ENCODE data around the gene COL5A2.

Gene COL5A2

DNA sequence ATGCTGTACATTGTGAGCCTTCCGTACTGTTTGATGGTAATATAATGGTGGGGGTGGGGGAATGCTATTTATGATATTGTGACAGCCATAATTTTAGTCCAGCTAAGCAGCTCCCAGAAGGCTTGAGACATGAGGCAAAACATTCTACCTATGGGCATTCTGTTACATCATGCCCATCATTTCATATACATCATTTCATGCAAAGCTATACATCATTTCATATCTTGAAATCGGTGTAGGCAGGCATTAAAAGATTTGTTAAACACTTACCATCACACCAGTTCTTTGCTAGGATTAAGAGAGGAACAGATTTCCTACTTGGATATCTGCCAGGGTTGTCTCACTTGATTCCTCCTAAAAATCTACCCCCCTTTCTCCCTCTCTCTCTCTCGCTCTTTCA, 84.5 kb downstream of the COL5A2 start:
- no peak for DNase-seq

DNA sequence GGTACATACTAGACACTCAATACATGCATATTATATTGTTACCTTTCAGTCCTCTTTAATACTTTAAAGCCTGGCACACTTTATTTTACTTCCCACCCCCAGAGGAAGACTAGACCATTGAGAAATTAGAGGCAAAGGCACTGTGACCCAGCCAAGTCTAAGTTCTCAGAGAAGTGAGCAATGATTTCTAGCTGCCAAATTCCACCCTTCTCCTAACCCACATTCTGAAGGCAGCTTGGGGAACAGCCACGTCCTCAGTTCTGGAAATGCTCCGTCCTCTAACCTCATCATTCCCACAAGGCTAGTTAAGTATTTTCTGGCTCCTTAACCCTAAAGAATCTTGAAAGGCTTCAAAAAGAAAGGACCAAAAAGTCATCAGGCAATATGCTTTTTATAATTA, 86.6 kb downstream of the COL5A2 start:
- DNase-seq = no peak

DNA sequence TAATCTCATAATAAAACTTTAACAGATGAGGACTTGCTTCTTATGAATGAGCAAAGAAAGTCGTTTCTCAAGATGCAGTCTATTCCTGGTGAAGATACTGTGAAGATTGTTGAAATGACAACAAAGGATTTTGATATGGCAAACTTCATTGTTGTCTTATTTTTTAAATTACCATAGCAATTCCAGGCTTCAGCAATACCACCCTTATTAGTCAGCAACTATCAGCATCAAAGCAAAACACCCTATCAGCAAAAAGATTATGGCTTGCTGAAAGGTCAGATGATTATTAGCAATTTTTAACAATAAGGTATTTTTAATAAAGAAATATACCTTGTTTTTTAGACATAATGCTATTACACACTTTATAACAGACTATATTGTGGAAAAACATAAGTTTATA, 88.3 kb downstream of the COL5A2 start:
- DNase-seq = no peak

DNA sequence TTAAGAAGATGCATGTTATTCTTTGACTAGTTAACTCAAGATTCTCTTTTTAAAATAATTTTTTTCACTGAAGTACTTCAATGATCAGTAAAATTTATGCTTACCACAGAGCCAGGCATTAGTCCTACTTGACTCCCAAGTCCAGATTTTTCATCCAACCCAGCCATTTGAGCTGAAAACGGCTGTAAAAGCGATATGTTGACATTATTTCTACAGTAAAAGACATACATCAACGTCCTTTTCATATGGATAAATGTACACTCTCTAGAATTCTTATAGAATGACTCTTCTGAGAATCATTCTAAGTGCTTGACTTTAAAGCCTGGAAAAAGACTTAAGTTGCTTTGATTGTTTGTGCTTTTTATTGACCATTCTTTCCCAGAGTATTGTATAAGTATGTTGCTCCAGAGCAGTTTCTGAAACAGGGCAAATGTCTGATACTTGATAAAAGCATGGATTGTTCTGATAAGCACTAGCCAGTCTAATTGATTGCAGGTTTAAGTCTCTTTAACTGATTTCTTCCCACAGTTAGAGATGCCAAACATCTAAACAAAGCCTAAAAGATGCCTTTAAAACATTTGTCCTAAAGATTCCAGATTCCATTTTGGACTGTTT, 90.9 kb downstream of the COL5A2 start:
- DNase-seq = no peak

DNA sequence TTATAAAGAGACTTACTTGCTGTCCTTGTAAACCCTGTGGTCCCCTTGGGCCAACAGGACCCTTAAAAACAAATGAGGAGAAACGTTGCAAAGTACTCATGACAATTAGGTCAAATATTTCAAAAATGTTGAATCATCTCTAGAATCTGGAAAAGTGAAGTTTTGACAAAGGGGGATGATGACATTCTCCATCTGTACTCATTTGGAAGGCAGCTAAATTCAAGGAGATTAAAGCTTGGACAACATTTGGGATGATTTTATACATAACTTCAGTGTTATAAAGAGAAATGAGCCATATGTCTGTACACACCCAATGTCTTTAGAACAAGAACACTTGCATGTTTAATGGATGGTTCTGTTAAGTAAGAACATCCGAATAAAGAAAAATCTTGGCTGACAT, 92.9 kb downstream of the COL5A2 start:
- DNase-seq = no peak

DNA sequence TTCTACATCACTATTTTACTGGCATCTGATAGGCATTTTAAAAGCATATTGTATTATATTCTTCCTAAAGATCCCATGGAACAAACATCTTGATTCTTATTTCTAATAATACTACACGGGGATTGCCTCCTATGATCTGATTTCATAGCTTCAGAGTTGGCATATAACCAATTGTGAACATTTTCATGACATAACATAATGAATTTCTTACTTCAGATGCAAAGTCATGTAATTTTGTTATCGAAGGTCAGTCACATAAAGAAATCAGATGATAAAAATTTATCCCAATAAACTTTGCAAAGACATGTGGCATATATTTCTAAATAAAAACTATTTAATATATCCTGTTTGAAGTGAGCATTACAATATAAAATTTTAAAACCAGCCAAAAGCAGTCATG, 93.3 kb downstream of the COL5A2 start:
- DNase-seq = no peak

DNA sequence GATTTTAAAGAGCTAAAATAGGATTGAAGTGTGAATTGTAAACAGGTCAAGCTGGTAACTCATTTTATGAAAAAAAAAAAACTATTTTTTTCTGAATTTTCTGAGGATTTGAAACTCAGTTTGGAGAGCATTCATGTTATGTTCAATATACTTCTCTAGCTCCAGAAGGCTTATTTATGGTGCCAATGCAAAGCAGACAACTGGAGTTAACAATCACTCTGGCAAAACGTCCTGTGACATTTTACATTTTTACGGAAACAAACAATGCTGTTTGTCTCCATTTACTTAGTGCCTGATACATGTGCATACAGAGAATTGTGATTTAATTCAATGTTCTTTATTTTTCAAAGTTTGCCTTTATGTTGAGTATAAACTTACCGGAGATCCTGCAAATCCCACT, 96.0 kb downstream of the COL5A2 start:
- DNase-seq = no peak

DNA sequence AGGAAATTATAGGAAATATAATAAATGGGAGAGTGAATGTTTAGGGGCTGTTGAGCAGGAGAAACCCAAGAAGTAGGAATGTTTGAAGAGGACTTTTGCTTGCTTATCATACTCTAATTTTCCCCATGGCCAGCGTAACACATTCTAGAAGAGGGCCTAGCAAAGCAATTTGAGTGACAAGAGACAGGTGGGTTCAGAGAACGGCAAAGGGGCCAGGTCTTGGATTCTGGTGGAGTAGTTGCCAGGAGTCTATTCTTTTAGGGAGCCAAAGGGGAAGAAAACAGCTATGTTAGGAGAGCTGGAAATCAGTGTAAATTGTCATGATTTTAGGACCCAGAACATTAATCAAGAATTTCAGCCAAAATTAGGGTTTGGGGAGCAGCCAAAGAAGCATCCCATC, 96.5 kb downstream of the COL5A2 start:
- DNase-seq = no peak

DNA sequence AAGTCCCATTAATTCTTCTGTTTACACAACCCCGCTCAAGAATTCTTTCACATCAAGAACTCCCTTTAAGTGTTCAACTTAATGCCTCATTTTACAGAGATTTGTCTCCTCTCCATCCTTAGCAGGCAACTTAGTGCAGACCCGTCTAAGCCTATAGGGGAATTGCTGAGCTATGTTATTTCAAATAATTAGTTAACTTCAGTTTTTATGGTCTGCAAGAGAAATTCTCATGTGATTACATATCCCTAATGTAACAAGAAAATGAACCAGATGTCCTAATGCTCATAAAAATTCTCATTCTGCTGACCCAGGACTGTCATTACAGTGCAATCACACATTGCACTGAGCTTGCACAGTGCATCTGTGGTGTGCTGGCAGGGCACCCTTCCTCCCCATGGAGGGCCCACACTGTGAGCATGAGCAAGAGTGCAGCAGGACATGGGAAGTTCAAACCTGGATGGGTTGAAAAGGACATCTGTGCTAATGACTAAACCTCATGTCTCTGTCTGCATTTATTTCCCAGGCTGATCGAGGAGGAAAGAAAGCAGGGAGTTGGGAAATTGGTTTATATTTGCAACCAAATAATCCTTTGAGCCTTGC, 97.1 kb downstream of the COL5A2 start:
- no peak for DNase-seq

DNA sequence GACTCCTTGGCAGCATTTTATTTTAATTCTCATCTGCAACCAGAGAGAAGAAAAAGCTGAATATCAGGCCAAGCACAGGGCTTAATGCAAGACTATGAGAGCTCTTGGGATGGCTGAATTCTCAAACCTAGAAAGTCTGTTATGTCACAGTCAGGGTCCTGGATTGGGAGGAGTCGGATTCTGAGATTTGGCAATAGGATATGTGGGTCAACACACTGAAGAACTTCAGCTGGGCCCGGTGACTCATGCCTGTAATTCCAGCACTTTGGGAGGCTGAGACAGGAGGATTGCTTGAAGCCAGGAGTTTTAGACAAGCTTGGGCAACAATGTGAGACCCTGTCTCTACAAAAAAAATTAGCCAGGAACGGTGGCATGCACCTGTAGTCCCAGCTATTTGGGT, 103.0 kb downstream of the COL5A2 start:
- DNase-seq = no peak

DNA sequence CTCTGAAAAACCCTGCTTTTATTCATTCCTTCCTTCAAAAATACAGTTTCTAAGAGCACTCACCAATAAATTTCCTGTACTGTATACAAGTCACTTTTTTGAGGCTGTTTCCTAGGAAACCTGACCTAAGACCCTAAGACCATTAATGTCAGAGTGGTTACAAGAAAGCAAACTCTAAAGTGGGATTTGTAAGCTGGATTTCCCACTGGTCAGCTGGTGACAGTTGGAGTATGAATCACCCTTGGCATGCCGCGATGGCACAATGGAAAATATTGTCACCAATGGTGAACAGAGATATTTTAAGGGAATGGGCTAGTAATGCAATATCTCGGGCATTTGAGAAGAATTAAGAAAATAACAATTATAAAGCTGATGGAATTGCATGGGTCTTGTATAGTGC, 103.4 kb downstream of the COL5A2 start:
- DNase-seq = no peak

DNA sequence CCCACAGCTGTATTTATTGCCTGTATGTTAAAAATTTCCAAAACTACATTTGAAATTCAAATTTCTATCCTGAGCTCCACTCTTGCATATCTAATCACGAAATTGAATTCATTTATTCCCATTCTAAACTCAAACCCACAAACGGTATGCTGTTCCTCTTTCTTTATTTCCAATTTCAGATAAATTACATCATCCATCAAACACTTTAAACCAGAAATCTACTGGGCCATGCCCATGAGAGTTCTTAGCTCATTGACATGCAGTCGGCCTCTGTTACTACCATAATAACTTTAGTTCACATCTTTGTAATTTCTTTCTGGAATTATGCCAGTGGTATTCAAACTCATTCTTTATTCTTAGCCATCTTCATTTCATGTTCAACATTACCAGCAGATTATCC, 105.1 kb downstream of the COL5A2 start:
- DNase-seq = no peak

DNA sequence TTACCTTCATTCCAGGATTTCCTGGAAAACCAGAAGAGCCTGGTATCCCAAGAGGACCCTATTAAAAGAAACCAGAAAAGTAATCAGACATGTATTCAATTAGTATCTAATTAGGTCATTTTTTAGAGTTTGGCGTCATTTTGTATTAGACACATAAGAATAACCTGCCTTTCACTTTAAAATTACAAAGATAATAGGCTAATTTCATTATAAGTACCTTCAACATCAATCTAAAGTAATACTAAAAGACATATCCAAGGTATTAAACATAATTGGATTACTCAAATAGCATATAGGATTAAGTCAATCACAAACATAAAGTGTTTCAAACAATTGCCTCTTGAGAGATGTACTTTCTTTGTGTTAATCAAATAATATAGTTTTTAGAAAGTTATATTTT, 107.5 kb downstream of the COL5A2 start:
- DNase-seq = no peak

DNA sequence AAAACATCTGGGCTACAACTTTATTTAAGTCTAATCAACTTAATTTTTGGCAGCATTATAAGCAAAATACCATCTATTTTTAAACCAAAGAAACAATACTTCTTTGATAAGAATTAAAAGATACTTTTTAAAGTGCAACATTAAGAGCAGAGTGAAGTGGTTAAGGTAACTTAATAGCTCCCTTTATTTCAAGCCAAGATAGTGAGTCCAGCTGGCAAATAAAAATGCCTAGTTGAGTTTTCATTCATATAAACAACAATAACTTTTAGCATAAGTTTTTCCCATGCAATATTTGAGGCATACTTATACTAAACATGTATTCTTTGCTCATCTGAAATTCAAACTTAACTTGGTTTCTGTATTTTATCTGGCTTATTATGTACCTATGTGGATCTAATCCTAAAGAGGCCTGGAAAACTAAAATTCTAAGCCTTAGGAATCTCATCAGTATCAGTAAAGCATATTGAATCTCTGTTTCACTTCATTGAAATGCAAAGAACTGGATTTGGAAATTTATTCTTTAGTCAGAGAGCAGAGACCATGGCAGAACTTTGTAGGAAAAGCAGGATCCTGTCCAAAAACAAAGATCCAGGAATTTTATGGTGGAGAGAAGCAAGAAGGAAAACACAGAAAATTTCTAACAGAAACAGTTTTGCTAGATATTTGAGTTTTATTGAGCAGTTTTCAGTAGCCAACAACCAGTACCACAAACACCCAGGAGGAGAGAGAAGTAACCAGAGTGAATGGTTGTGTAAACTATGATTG, 109.5 kb downstream of the COL5A2 start:
- DNase-seq = no peak

DNA sequence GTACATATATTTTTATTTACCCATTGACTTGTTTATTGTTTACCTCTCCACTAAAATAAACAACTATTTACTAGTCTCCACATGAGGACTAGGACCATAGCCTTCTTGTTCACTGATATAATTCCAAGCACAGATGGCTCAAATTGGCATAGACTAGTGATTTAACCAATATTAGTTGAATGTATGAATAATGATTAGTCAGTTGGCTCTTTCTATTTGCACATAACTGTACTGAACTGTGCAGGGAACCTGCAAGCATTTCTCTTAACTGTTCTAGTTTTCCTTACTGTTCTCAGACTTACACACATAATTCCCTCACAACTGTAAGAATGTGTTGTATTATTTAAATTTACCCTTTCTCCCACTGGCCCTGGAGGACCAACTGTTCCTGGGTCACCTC, 113.5 kb downstream of the COL5A2 start:
- DNase-seq = no peak

DNA sequence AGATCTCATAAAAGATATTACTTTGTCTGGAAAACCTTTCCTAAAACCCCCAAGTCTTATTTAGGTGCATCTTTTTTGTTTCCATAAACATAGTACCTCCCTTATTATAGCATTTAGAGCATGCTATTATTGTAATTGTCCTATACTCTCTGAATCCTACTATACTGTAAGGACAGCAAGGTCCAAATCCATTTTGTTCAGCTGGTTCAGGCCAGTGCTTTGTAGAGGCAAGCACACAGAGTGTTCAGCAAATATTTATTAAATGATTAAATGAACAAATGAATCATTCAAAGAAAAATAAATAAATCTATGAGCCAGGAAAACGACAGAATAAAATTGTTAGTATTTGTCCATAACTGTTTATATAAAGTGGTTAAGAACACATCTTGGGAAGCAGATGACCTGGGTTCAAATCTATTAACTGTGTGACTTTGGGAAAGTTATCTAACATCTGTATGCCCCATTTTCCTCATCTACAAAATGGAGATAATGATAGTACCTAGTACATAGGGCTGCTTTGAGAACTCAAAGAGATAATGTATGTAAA, 119.4 kb downstream of the COL5A2 start:
- no peak for DNase-seq

DNA sequence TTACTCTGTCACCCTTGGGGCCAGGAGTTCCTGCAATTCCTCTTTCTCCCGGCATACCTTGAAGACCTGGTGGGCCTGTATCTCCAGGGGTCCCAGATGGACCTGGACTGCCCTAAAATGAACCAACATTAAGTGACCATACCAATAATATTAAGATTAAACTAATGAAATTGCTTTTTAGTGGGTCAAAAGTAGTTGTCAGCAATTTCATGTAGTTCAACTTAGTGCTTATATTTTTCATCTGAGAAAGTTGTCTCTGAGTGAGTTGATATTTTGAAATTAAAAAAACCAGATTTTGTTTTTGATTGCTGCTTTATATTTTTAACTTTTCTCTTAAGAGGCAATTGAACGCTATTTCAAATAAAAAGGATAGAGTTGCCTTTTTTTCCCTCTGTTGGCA, 122.2 kb downstream of the COL5A2 start:
- no peak for DNase-seq

DNA sequence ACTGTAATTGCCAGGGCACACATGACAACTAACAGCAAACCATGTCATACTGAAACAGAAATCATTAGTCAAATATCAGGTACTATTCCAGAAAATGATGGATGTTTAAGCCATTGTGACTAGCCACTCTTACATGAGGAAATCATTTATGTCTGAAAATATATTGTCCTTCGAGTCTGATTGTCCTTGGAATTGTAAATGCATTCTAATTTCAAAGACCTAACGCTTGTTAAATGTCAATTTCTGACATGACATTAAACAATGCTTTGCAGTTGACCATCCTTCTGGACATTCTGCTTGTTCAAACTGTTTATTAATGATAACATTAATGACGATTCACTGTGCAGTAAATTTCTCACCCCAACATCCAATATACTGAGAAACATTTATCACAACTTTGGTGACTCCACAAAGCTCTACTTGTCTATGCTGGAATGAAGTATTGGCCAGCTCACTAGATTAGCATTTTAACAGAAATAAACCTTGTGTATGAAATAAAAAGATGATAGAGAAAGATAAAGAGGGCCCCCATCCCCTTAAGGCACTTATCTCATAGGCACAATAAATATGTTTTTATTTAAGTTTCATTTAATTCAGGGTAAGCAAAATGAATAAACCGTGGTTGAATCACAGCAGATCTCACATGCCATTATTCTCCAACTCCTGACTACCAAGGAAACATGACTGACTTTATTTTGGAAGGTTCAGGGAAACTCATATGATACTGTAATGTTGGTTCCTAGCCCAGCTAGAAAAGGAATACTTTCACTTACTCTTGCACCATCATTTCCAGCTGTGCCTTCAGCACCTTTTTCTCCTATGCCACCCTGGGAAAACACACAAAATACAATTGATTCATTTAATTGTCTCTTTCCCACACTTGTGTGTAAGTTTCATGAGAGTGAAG, 123.1 kb downstream of the COL5A2 start:
- DNase-seq = no peak

DNA sequence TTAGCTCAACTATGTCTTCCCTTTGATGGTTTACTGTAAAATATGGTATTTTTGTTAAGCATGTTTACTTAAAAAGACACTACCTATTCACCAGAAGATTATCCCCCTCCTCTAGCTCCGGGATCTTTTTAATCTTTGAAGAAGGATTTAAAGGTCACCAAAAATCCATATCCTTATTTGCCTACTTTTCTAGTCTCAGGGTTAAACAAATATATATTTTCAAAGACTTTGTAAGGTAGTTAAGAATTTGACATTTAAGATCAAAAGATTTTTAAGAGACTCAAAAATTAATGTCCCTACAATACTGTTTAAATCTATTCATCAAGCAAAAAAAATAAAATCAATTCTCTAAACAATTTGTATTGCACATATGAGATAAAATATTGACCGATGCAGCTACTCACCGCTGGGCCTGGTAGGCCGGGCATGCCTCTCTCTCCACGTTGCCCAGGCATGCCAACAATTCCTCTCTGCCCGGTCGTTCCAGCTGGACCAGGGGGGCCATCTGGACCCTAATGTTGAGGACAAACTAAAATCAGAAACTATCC, 129.3 kb downstream of the COL5A2 start:
- no peak for DNase-seq

DNA sequence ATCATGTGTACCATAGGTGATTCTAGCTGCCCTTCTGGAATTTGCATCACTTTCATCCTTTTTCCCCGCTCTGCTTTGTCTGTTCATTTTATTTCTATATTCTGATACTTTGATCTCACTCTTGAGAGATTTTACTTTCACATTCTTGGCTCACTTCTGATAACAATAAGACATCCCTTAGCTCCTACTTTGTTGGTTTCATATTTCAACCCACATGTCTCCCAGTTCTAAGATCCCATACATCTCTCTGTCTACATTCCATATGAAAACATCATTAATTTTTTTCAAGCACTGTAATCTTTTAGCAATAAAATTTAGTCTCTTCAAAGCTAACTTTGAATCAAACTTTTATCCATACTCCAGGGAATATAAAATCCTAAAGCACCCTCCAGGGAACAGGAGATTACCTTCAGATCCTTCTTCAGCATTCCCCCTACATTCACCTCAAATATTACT, 129.8 kb downstream of the COL5A2 start:
- no peak for DNase-seq

DNA sequence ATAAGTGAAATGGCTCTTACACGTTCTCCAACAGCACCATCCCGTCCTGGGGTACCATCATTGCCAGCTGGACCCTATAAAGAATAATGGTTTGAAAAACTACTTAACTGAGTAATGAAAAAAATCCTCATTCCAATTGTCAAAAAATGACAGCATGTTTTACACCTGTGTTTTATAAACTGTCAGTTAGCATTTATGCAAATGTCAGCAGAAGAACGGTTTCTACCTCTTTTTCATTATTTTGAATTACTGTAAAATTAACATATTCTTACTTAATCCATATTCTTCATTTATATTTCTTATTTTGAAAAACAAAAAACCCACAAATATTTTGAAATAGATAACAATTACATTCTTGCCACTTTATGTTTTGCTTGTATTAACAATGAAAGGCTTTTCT, 131.4 kb downstream of the COL5A2 start:
- DNase-seq = no peak

DNA sequence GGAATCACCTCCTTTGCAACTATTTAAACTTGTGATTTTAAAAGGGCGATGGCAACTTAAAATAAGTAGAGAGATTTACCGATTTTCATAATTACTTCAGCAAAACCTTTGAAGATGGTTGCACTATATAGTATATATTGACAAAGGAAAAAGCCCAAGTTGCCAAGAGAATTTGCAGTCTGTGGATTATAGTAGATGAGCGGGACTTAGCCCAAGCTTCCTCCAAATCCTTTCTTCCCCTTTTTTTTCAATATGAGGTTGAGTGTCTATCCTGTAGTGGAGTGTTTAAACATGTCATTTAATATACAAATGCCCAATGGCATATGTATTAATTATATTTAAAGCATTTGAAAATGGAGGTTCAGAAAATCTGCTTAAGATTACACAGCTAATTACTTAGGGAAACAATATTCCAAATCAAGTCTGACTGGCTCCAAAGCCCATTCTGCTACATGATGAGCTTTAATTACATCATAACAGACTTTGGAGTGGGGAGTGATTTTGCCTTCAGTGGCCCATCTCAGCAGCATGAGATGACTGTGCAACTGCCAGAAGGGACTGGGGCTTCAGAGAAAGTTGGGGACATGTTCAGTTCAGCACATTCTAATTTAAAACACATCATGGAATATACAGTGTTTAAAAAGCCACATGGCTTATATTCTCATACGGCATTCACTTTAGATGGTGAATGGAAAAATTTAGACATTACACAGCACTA, 132.2 kb downstream of the COL5A2 start:
- DNase-seq = no peak

Data from islet precursor cell (in vitro differentiated cells).